Lung microvascular endothelial cell (primary cell): ENCODE data around the gene FMN1. TPM values are rescaled to one million over a fixed set of nuclear protein-coding genes. Genes with fewer than 3 reads are reported as not detected.

Experiments used
- DNase-seq, 2 donors: peaks; one replicate each; pipeline versions ENCODE4 v3.0.0 to v3.0.0-alpha.2; 2010; ENCODE audit warnings: low read depth in 2 of 2
- total RNA-seq: library from RNA; depleted of rRNA; stranded (reverse); fragments of >200 nt; gene quantifications from 2 replicates; pipeline ENCODE4 v1.2.1, GENCODE V29; 2014

FMN1 gene
- total RNA-seq, 1 donor from 2014 or later, result under 0.01 TPM

DNA sequence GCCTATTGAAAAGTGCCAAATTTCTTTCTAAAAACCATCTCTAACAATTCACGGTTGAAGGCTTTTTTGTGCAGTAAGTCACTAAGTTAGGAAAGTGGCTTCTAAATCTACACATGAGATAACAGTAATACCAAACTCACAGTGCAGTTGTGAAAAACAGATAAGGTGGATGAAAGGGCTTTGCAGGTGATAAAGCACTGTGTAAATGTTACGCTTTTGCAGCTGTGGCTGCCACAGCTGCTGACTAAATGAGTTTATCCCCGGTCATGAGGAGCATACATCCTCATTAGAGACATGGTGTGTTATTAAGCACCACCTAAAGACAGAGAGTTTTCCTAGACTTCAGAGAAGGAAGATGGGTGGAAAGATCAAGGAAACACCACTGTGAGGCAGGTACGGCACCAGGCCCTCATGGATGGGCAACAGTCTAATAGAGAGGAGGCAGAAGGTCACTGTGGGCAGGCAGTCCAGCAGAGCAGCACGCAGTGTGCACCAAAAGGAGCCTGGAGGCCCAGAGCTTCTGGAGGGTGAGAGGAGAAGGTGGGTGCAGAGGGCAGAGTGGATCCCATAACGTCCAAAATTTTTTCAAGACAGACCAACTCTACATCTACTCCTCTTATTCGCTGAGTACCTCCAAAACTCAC is 68.5 kb downstream of the FMN1 start:
- DNase-seq, result no peak

DNA sequence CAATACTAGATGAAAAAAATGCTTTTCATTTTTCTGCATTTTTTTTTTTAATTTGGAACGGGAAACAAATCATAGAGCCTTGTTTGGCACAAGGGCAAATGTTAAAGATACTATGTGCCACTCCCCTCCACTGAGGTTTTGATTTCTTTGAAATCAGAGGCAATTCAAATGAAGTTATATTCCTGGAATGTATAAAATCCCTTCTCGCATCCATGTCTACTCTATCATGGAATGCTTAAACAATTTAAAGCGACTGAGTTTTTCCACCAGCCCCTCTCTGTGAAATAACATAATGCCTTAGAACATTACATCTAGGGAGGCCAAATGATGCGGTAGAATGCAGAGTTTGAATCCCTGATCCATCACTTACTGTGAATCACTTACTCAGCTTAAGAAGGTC is 69.7 kb downstream of the FMN1 start:
- no peak for DNase-seq

DNA sequence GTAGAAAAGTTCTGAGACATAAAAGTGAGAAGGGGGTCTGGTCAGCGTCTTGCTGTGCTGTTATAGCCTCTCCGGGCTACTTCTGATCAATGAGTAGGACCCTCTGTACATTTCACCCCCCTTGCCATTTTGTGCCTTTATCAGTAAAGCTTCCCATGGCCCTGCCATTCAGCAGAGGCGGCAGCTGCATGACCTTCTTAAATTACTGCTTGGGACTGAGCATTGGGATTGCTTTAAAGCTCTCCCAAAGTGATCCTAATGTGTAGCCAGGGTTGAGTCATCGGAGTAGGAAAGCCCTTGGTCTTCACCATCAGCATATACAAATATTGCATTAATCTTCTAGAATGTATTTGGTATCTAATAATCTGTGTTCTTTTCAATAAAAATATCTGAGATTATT is 70.2 kb downstream of the FMN1 start:
- DNase-seq, result no peak

DNA sequence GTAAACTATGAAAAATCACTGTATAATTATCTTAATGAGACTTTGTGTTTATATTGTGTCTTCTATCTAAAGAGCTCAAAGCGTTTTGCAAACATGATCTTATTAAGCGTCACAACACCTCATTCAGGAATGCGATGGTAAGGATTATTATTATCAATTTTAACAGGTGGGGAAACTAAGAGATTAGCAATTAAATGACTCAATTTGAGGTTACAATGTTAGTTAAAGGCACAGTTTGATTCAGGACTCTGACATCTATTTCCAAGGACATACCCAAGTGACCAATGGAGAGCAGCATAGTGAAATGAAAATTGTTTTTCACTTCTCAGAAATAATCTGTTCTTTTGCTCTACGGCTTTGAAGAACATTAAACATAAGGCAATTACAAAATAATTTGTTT is 74.6 kb downstream of the FMN1 start:
- DNase-seq, result no peak

DNA sequence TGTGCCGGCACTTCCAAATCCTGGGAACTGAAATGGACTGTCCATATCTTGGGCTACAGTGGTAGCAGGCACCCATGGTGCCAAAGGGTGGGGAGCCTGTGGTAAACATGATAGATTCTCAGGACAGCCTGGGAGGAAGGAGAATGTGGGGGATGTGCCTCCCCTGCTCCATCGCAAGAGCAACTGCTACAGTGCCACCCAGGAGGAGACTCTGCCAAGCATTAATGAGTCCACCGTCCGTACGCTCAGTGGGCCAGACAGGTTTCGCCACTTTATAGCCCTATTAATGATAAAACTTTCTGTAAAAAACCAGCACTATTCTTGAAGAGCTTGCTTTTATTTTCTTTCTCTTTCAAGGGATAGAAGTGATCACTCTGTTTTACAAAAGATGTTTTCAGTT is 75.2 kb downstream of the FMN1 start:
- DNase-seq, result no peak

DNA sequence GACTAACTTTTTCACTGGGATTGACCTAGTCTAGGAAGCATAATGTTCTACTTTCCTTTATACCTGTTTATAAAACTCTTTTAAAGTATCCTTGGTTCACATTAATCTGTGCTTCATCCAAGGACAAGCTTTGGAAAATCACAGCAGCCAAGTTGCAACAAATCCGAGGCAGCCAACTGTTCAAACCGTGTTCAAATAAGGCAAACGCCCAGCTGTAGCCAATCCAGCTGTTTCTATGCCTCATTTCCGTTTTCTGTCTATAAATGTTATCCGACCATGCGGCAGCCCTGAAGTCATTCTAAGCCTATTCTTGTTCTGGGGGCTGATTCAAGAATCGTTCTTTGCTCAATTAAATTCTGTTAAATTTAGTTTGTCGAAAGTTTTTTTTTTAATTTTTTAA is 78.3 kb downstream of the FMN1 start:
- no peak for DNase-seq

DNA sequence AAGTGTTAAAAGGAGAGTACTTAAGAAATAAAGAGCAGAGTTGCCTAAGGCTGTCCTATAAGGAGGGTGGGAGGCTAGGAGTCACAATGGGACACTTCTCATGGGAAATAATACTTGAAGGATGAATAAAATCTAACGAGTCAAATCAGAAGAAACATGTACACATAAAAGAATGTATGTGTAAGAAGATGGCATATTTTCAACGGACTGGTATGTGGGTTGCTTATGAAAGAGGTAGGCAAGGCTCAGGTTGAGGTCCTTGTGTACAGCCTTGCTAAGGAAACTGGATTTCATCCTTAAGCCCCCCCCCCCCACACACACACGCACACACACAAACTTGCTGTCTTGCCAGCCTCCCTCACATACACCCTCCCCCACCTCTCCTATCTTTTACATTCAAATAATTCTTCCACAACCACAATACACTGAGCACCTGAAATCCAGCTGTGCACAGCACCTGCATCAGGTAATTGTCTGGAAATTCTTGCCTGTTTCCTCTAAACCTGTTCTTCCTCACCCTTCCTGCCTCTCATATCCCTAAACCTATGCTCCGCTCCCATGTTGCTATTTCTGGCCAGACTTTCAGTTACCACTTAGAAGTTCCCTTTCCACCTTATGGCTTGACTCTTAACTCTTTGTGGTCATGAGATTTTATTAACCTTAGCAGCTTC is 79.2 kb downstream of the FMN1 start:
- DNase-seq, result no peak

DNA sequence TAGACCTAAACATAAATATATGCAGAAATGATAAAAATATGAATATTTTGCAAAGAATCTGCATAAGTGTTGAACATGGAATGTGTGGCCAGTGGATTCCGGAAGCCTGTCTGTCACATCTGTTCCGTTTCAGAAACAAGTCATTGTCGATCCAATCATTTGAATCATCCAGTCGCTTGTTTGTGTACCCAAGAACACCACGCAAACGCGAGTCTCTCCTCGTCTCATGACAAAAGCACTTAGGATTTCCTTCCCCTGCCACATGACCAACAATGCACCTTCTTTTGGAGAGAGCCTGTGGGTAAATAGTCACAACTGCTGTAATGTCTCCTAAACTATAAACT is 80.2 kb downstream of the FMN1 start:
- DNase-seq, result peak; percentile 16 to 82

DNA sequence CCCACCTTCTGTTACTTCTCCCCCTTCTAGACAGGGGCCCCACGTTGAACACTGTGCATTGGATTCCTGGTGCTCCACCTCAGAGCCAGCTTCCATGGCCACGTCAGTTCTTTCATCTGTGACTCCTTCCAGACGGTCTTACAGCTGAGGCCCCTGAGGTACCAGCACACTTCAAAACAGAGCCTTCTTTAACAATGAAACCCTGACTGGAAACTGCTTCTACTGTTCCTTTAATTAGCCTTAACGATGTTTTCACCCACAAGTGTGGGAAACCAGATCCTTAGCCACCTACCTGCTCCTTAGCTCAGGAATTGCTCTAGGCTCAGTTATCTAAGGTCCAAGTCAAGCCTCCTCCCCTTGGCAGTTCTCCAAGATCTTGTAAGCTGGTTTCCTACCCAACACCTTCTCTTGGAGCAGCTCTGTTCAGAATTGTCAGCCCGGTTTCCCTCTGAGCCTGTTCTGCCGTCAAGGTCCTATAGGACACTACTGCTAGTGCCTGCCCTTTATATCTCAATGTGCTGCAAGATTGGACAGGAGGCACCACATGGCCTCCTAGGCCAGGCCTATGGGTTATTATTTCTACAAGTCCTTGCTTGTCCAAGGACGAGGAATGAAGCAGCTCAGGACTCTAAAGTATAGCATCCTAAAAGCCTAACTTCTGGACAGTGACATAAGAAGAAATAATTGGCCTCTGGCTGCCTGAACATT is 80.7 kb downstream of the FMN1 start:
- DNase-seq, result peak in 1 of 2 donors; percentile 40

DNA sequence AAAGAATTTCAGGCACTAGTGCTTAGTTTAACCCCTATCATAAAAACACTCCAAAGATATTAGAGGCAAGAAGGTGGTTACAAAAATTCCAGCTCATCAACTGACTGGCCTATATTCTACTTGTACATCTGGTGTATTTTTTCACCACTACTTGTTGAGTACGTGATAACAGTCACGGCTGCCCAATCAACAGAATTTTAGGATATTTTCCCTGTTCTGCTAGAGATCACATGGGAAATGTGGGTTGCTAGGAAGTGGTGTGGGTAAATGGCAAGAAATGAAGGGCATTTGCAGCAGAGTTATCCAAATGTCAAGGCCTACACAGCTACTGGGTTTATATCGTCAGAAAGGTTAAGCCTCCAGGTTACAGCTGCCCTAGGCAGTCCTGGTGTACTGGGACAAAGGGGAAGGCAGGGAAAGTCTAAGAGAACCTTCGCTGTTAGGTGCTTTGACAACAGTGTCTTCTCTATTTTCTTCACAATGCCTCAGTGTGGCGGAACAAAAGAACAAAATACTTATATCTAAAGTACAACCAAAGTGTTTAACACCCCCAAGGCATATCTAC is 81.9 kb downstream of the FMN1 start:
- no peak for DNase-seq

DNA sequence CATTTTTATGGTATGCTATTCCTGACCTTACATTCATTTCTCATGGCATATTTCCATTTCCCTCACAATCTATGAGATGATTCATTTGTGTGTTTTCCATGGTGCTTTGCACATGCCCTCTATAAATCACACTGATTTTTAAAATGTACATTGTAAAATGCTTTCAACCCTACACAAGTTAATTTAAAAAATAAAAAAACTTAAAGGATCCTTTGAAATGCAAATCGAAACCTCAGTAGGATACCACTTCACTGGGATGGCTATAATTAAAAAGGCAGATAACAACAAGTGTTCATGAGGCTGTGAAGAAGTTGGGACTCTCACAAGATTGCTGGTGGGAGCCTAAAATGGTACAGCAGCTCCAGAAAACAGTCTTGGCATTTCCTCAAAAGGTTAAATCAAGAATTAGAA is 83.5 kb downstream of the FMN1 start:
- peak; percentile 28 to 32 for DNase-seq

DNA sequence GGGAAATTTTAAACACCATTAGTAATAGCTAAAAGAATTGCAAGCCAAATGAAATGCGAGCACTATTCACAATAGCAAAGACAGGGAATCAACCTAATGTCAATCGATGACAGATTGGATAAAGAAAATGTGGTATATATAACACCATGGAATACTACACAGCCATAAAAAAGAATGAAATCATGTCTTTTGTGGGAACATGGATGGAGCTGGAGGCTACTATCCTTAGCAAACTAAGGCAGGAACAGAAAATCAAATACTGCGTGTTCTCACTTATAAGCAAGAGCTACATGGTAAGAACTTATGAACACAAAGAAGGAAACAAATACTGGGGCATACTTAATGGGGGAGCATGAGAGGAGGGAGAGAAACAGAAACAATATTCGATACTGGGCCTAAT is 85.2 kb downstream of the FMN1 start:
- no peak for DNase-seq

DNA sequence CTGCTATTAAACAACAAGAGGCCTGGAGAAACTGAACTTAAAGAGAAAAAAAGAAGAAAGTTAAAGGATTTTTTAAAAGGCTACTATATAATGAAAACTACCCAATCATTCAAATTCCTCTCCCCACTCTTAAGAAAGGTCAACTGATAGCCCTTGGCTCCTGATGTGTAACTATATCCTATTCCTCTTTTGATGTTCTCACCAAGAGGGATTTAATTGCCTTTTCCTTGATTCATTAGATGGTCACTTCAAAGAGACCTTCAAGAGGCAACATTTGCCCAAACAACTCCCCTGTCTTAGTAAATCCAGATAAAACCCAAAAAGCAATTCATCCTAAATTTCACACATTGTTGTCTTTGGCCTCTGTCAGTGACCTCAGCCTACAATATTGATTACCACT is 86.0 kb downstream of the FMN1 start:
- no peak for DNase-seq

DNA sequence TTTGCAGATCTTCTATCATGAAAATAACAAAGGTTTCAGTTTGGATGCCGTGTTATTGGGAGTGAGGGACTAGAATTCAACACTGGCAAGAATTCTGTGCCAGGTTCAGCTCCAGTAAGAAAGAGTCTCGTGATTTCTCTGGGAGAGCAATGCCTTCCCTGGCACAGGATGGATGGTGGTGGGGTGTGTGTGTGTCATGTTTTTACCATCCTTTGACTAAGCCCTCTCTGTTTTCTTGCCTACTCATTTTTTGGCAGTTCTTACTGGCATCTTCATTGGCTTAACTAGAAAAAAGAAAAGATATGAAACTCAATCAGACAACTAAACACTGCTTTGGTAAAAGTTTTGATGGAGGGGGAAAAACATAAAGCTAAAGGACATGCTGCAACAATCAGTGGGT is 86.6 kb downstream of the FMN1 start:
- no peak for DNase-seq

DNA sequence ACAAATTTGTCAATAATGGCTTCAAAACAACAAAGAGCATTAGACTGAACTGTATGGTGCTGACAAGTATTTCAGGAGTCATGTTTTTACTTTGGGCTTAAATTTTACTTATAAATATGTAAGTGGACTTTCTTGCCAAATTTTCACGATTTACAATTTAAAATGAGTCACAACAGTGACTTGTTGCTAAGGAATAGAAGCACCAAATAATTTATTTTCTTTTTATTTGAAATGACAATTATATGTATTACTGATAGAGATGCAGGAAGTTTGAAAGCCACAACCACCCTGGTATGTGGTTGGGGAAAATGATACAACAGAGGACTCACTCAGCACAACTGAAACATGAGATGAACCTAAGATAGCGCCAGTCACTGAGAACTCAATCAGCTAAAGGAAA is 90.3 kb downstream of the FMN1 start:
- peak; percentile 57 to 76 for DNase-seq

DNA sequence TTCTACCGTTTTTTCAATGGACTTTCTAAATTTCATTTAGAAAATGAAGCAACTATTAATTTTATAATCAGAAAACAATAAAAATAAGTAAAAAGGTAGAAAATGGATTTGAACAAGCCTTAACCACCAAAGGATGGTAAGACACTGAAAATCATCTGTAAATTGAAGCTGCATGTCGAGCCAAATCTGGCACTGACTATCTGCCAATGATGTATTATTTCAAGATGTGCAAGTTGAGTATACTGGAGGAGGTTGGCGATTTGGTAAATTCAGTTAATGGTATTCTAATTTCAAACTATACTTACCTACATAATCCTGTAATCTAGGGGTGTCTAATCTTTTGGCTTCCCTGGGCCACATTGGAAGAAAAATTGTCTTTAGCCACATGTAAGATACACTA is 93.5 kb downstream of the FMN1 start:
- DNase-seq, result no peak

DNA sequence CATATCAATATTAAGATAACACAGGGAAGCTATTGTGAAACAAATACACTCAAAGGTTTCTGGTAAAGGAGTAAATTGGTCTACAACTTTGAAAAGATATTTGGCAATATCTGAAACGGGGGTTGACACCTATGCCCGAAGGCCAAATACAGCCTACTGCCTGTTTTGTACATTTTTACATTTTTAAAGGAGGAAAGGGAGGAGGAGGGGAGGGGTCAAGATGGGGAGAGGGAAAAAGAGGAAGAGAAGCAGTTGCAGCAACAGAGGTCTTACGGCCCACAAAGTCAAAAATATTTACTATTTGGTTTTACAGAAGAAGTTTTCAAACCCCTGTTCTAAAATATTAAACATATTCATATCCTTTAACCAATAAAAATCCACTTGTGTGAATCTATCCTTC is 94.2 kb downstream of the FMN1 start:
- DNase-seq, result no peak

DNA sequence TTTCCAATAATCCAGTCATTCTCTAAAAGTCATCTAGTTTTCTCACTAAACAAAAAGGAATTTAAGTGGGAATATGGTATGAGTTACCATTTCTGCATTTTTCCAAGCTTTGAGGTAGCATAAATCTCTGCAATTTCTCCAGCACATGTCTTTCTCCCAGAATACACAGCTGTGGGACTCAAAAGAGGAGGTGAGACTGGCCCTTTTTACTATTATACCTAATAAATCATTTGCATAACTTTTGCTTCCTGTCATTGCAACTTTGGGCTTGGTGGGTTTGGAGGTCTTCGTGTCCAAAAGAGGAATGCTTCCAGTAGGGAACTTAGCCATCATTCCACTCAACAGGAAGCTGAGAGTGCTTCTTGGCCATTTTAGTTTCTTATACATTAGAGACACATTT is 94.8 kb downstream of the FMN1 start:
- no peak for DNase-seq

DNA sequence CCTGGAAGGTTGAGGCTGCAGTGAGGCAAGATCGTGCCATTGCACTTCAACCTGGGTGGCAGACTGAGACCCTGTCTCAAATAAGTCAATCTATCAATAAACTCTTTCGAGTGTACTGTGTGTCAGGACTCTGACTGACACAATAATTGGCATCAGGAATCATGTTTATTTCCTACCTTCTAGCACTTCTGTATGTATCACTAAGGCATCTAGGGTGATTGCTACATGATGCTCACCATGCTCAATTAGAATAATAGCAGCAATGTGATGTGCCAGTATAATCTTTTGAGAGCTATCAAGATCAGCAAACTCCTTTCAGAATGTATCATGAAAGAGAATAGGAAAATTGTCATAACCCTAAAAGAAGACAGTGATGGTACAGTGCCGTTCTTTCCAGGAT is 95.3 kb downstream of the FMN1 start:
- no peak for DNase-seq

DNA sequence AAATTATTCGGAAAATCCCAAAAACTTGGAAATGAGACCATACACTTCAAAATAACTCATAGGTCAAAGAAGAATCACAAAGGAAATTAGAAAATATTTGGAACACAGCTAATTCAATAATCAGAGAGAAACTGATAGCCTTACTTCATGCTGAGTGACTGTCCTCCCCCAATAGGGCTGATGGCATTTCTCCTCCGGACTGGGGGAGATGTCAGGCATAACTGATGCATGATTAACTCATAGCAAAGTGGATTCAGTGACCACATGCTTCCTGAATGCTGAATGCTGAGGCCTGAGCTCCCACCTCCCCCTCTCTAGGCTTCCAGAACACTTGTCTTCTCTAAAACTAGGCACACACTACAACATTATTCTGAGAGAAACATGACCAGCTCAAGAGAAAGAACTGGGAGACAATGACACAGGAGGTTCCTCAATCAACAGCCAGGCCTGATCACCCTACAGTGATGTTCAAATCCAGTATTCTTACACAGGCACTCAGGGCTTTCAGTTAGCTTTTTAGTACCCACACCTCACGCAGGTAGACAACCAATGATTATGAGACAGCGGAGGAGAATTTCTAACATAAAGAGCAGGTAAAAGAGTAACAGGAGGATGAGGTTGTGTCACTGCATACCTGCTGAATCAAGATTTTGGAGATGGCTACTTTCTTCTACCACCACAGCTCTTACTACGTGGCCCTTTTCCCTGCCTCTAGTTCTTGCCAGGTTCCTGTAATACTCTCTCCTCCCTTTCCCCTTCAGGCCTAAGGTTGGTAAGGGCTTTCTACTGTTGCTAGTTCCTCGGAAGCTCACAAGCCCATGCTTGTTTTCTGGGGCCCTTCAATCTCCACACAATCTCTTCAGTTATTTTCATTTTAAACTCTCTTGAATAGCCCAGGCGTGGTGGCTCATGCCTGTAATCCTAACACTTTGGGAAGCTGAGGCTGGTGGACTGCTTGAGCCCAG is 96.1 kb downstream of the FMN1 start:
- DNase-seq, result peak in 1 of 2 donors; percentile 83

DNA sequence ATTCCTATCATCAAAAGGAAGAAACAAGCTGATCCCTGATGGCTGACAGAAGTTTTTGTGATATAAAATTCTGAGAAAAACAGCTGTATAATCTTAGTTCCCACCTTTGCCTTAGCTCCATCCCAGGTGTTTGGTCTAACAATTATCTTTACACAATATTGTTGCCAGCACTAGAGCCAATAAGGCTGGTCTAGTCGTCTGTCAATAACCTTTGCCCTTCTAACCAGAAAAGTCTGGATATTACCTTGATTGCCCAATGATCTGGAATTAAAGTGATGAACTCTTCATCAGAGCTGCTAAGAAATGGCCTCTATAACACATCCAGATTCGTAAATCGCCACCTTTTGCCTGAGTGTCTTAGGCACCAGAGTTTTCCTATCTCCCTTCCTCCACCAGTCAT is 98.4 kb downstream of the FMN1 start:
- no peak for DNase-seq

DNA sequence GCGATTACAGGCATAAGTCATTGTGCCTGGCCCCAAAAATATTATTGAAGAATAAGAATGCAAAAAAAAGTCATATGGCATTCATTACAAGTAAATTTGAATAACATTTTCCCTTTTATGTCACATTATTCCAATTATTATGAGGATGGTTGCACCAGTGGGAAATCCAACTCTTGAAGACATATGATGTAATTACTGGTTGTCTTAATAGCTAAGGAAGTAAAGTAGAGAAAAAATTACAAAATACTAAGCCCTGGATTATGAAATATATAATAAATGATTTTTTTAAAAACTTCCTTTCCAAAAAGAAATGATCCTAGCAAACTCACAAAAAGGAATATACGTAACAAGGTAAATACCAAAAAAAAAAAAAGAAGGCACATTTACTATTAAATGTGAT is 98.9 kb downstream of the FMN1 start:
- DNase-seq, result no peak
